HCT116 (cell line): Measurements from ENCODE around the gene CDC42SE2.

ENCODE experiments used
- ATF3 ChIP-seq: IDR thresholded peaks from 2 replicates; pipeline ENCODE4 v1.6.1; 2012
- CTCF ChIP-seq, 3 experiments: fragments of 200-600 bp in 1 of 3; sonication (generic) in 1 of 3; IDR thresholded peaks in 2 of 3; conservative IDR thresholded peaks in 1 of 3; 2 replicates each; pipeline ENCODE4 v1.5.1; 2012 to 2017; ENCODE audit warnings: low read depth in 2 of 3, low read length in 2 of 3, antibody characterized with exemption in 1 of 3, borderline replicate concordance in 1 of 3, control low read depth in 1 of 3, mild to moderate bottlenecking in 1 of 3, mixed read lengths in 1 of 3, mixed run types in 1 of 3, moderate library complexity in 1 of 3; ENCODE audit not compliant: insufficient read depth in 1 of 3
- ELF1 ChIP-seq: IDR thresholded peaks from 2 replicates; pipeline ENCODE4 v1.6.1; 2012; ENCODE audit warnings: low read depth, borderline replicate concordance
- EZH2 ChIP-seq: fragments of 200-600 bp; sonication (generic); IDR thresholded peaks from 2 replicates; pipeline ENCODE4 v1.6.1; 2017; ENCODE audit warnings: antibody characterized with exemption, mixed run types
- FOSL1 ChIP-seq: IDR thresholded peaks from 2 replicates; pipeline ENCODE4 v1.6.1; 2012; ENCODE audit warnings: low read depth
- MAX ChIP-seq: IDR thresholded peaks from 2 replicates; pipeline ENCODE4 v1.6.1; 2012
- POLR2A ChIP-seq: IDR thresholded peaks from 2 replicates; pipeline ENCODE4 v1.7.0; 2011; ENCODE audit warnings: borderline replicate concordance; ENCODE audit not compliant: insufficient read depth, insufficient read length; ENCODE audit errors: extremely low read depth
- POLR2AphosphoS5 ChIP-seq: IDR thresholded peaks from 2 replicates; pipeline ENCODE4 v1.6.1; 2011; ENCODE audit warnings: mild to moderate bottlenecking, low read depth, low read length, moderate library complexity
- RAD21 ChIP-seq: IDR thresholded peaks from 2 replicates; pipeline ENCODE4 v1.6.1; 2012; ENCODE audit warnings: low read depth, mild to moderate bottlenecking
- REST ChIP-seq: IDR thresholded peaks from 2 replicates; pipeline ENCODE4 v1.6.1; 2012; ENCODE audit warnings: low read depth
- SP1 ChIP-seq: IDR thresholded peaks from 2 replicates; pipeline ENCODE4 v1.6.1; 2012; ENCODE audit warnings: low read depth
- TCF7L2 ChIP-seq: IDR thresholded peaks from 2 replicates; pipeline ENCODE4 v1.7.0; 2011; ENCODE audit warnings: borderline replicate concordance, inconsistent platforms; ENCODE audit not compliant: insufficient read depth, insufficient read length; ENCODE audit errors: extremely low read depth
- YY1 ChIP-seq: IDR thresholded peaks from 2 replicates; pipeline ENCODE4 v1.6.1; 2011; ENCODE audit warnings: low read length, low read depth, moderate library complexity, mild to moderate bottlenecking; ENCODE audit not compliant: insufficient replicate concordance; ENCODE audit errors: extremely low read depth
- ZFX ChIP-seq: fragments of 450-650 bp; IDR thresholded peaks from 2 replicates; pipeline ENCODE4 v1.6.1; 2017

- TF ChIP-seq CTCF (IDR thresholded peaks at IDR 0.05 in 2 of 3, conservative IDR thresholded peaks at IDR 0.05 in 1 of 3; ENCODE audit: borderline replicate concordance in 1 of 3, insufficient read depth in 1 of 3, low read depth in 2 of 3, low read length in 2 of 3): no peak
- TF ChIP-seq MAX: no peak
- no peak for TF ChIP-seq POLR2A
- no peak for TF ChIP-seq REST
- TF ChIP-seq ZFX: no peak
- no peak for TF ChIP-seq POLR2AphosphoS5
- TF ChIP-seq ELF1: no peak
- TF ChIP-seq RAD21: no peak
- no peak for TF ChIP-seq YY1
- TF ChIP-seq FOSL1: no peak
- TF ChIP-seq SP1: no peak
- TF ChIP-seq ATF3: no peak
- no peak for TF ChIP-seq EZH2
- TF ChIP-seq TCF7L2: no peak
Observed at GRCh38 chr5:131353991-131354390, 90.1 kb downstream of the CDC42SE2 start.
